HepG2 (cell line): ENCODE data around the gene C1orf159. TPM values are rescaled to one million over a fixed set of nuclear protein-coding genes. Genes with fewer than 3 reads are reported as not detected.

Experiments used
- DPF2 ChIP-seq: sonication (generic); formaldehyde crosslinking; IDR thresholded peaks from 2 replicates; pipeline ENCODE4 v1.4.0; 2020; ENCODE audit warnings: mild to moderate bottlenecking, low read depth, missing genetic modification reagents, borderline replicate concordance
- ELF3 ChIP-seq: IDR thresholded peaks from 2 replicates; pipeline ENCODE4 v1.6.1; 2016; ENCODE audit warnings: missing genetic modification reagents, missing compliant biosample characterization
- FOXC1 ChIP-seq: sonication (generic); formaldehyde crosslinking; IDR thresholded peaks from 2 replicates; pipeline ENCODE4 v1.8.0; 2022; ENCODE audit warnings: mild to moderate bottlenecking, missing genetic modification reagents, borderline replicate concordance
- HOXA7 ChIP-seq: sonication (generic); formaldehyde crosslinking; IDR thresholded peaks from 2 replicates; pipeline ENCODE4 v1.8.1; 2022; ENCODE audit warnings: mild to moderate bottlenecking, missing genetic modification reagents, moderate library complexity
- POLR2G ChIP-seq: fragments of 200-400 bp; formaldehyde crosslinking; IDR thresholded peaks from 2 replicates; pipeline ENCODE4 v1.6.1; 2018; ENCODE audit warnings: mild to moderate bottlenecking, low read depth, low read length, moderate library complexity
- SCMH1 ChIP-seq: sonication (generic); formaldehyde crosslinking; IDR thresholded peaks from 2 replicates; pipeline ENCODE4 v1.9.0; 2021; ENCODE audit warnings: missing genetic modification reagents, mild to moderate bottlenecking, borderline replicate concordance
- ZNF232 ChIP-seq: sonication (generic); formaldehyde crosslinking; IDR thresholded peaks from 2 replicates; pipeline ENCODE4 v1.4.0; 2020; ENCODE audit warnings: missing genetic modification reagents, borderline replicate concordance
- ZNF256 ChIP-seq: sonication (generic); formaldehyde crosslinking; conservative IDR thresholded peaks from 2 replicates; pipeline ENCODE4 v1.4.0; 2020; ENCODE audit warnings: missing genetic modification reagents
- polyA plus RNA-seq, 8 experiments: library from polyadenylated mRNA; depleted of rRNA in 3 of 8; stranded (reverse) in 7 of 8; unstranded in 1 of 8; fragments of >200 nt; fragmentation: Illumina TruSeq in 4 of 8; extraction: Trizol in 4 of 8; gene quantifications; 2 replicates each; pipeline versions ENCODE4 v1.2.1 to v1.2.3, GENCODE V29; 2011 to 2016; ENCODE audit warnings: low read depth in 4 of 8, missing spikeins in 1 of 8, mixed read lengths in 1 of 8; ENCODE audit not compliant: insufficient read depth in 1 of 8
- total RNA-seq, 5 experiments: library from RNA; depleted of rRNA; stranded (reverse); fragments of >200 nt; fragmentation: Illumina TruSeq; extraction: Trizol; gene quantifications; 2 replicates each; pipeline ENCODE4 v1.2.3, GENCODE V29; 2016; ENCODE audit warnings: low read depth in 1 of 5
- TF ChIP-seq, protein P1 (sequence below): sonication (generic); formaldehyde crosslinking; IDR thresholded peaks from 2 replicates; pipeline ENCODE4 v1.4.0; 2020; ENCODE audit warnings: mild to moderate bottlenecking, missing genetic modification reagents
- TF ChIP-seq, protein P2 (sequence below): sonication (generic); formaldehyde crosslinking; IDR thresholded peaks from 2 replicates; pipeline ENCODE4 v1.5.0; 2020; ENCODE audit warnings: missing genetic modification reagents, mild to moderate bottlenecking, borderline replicate concordance
- TF ChIP-seq, protein P3 (sequence below), 2 experiments: sonication (generic) in 1 of 2; formaldehyde crosslinking in 1 of 2; IDR thresholded peaks; 2 replicates each; pipeline versions ENCODE4 v1.4.0 to v1.6.1; 2016 to 2020; ENCODE audit warnings: borderline replicate concordance in 1 of 2, low read depth in 1 of 2, mild to moderate bottlenecking in 1 of 2, missing genetic modification reagents in 1 of 2
- TF ChIP-seq, protein P4 (sequence below): sonication (generic); formaldehyde crosslinking; IDR thresholded peaks from 2 replicates; pipeline ENCODE4 v1.5.1; 2020; ENCODE audit warnings: mild to moderate bottlenecking, missing genetic modification reagents, moderate library complexity

Gene C1orf159
- total and polyA plus RNA-seq, 2 of the 13 experiments (the other 11 are each of a cell fraction or from before 2014, with no cell fraction given): 3.8 to 6.7 TPM

DNA sequence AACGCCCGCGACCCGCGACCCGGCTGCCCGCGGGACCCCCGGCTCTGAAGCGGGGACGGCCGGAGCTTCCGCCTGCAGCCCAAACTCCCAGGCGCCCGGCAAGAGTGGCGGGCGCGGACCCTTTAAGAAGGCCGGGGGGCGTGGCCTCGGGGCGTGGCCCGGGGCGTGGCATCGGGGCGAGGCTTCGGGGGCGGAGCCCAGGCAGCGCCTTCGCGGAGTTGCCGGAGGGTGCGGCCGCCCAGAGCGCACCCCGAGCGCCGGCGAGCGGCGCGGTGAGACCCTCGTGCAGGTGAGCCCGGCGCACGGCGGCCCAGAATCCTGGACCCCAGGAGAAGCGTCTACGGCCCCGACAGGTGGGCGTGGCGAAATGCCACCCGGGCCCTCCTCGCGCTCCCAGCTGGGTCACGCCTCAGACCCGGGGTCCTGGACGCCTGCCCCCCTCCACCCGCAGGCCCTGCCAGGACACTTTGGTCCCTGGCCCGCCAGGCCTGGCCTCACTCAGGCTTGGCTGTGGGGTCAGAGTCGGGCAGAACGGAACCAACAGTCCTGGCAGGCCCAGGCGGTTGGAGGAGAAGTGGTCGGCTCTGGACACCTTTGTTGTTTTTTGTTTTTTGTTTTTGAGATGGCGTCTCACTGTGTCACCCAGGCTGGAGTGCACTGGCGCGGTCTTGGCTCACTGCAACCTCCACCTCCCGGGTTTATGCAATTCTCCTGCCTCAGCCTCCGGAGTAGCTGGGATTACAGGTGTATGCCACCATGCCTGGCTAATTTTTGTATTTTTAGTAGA lies 56.2 kb downstream of the C1orf159 start (continued):
- TF ChIP-seq, protein P1, sequence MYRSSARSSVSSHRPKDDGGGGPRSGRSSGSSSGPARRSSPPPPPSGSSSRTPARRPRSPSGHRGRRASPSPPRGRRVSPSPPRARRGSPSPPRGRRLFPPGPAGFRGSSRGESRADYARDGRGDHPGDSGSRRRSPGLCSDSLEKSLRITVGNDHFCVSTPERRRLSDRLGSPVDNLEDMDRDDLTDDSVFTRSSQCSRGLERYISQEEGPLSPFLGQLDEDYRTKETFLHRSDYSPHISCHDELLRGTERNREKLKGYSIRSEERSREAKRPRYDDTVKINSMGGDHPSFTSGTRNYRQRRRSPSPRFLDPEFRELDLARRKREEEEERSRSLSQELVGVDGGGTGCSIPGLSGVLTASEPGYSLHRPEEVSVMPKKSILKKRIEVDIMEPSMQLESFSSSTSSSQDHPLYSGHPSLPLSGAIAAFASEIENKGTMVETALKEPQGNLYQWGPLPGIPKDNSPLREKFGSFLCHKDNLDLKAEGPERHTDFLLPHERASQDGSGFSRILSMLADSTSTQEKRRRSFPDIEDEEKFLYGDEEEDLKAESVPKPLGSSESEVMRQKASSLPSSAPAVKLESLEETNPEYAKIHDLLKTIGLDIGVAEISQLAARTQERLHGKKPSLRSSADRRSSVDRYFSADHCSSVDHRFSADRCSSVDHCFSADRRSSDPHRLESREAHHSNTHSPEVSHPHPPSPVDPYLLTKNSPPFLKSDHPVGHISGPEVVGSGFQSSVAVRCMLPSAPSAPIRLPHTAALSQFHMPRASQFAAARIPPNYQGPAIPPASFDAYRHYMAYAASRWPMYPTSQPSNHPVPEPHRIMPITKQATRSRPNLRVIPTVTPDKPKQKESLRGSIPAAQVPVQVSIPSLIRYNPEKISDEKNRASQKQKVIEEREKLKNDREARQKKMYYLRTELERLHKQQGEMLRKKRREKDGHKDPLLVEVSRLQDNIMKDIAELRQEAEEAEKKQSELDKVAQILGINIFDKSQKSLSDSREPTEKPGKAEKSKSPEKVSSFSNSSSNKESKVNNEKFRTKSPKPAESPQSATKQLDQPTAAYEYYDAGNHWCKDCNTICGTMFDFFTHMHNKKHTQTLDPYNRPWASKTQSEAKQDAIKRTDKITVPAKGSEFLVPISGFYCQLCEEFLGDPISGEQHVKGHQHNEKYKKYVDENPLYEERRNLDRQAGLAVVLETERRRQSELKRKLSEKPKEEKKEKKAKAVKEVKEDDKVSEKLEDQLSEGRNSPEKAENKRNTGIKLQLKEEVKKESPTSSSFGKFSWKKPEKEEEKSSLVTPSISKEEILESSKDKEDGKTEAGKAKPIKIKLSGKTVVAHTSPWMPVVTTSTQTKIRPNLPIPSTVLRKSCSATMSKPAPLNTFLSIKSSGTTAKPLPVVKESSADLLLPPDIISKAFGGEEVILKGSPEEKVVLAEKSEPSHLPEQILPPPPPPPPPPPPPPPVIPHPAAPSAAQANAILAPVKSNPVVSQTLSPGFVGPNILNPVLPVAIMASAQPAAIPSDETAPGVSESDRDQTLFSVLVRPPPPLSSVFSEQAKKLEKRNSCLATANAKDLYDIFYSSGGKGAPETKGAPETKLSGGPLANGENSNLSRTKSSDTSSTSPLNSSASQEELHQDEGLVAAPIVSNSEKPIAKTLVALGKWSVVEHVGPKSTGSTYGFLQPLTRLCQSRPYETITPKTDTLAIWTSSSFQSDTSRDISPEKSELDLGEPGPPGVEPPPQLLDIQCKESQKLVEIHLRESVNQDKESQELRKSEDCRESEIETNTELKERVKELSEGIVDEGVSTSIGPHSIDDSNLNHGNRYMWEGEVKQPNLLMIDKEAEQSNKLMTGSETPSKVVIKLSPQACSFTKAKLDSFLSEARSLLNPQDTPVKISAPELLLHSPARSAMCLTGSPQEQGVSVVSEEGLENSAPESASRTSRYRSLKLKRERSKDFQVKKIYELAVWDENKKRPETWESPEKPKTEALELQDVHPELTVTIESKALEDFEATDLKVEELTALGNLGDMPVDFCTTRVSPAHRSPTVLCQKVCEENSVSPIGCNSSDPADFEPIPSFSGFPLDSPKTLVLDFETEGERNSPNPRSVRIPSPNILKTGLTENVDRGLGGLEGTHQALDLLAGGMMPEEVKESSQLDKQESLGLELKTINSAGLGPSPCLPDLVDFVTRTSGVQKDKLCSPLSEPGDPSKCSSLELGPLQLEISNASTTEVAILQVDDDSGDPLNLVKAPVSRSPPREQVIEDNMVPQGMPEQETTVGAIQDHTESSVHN (CRISPR knock-in tag): no peak
- TF ChIP-seq, protein P2, sequence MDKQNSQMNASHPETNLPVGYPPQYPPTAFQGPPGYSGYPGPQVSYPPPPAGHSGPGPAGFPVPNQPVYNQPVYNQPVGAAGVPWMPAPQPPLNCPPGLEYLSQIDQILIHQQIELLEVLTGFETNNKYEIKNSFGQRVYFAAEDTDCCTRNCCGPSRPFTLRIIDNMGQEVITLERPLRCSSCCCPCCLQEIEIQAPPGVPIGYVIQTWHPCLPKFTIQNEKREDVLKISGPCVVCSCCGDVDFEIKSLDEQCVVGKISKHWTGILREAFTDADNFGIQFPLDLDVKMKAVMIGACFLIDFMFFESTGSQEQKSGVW (CRISPR knock-in tag): no peak
- TF ChIP-seq DPF2 (CRISPR knock-in tag) (no peak), POLR2G (peak; percentile 83), SCMH1 (CRISPR knock-in tag) (no peak), ELF3 (CRISPR knock-in tag) (no peak), ZNF256 (CRISPR knock-in tag) (no peak), FOXC1 (CRISPR knock-in tag) (0 out of 2 replicates have a peak, but pooled peaks have one; percentile 11), ZNF232 (CRISPR knock-in tag) (0 out of 2 replicates have a peak, but pooled peaks have one; percentile 27), HOXA7 (no peak)
- TF ChIP-seq, protein P3, sequence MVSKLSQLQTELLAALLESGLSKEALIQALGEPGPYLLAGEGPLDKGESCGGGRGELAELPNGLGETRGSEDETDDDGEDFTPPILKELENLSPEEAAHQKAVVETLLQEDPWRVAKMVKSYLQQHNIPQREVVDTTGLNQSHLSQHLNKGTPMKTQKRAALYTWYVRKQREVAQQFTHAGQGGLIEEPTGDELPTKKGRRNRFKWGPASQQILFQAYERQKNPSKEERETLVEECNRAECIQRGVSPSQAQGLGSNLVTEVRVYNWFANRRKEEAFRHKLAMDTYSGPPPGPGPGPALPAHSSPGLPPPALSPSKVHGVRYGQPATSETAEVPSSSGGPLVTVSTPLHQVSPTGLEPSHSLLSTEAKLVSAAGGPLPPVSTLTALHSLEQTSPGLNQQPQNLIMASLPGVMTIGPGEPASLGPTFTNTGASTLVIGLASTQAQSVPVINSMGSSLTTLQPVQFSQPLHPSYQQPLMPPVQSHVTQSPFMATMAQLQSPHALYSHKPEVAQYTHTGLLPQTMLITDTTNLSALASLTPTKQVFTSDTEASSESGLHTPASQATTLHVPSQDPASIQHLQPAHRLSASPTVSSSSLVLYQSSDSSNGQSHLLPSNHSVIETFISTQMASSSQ (IDR thresholded peaks at IDR 0.05; ENCODE audit: low read depth): no peak
- TF ChIP-seq, protein P3 (CRISPR knock-in tag; IDR thresholded peaks at IDR 0.05; ENCODE audit: borderline replicate concordance): no peak
- TF ChIP-seq, protein P4, sequence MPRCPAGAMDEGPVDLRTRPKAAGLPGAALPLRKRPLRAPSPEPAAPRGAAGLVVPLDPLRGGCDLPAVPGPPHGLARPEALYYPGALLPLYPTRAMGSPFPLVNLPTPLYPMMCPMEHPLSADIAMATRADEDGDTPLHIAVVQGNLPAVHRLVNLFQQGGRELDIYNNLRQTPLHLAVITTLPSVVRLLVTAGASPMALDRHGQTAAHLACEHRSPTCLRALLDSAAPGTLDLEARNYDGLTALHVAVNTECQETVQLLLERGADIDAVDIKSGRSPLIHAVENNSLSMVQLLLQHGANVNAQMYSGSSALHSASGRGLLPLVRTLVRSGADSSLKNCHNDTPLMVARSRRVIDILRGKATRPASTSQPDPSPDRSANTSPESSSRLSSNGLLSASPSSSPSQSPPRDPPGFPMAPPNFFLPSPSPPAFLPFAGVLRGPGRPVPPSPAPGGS (CRISPR knock-in tag): no peak
